ENCODE results near the gene PIP4K2C. TPM values are rescaled to one million over a fixed set of nuclear protein-coding genes. Genes with fewer than 3 reads are reported as not detected.

PIP4K2C gene
- total RNA-seq, 2 experiments from 2014 or later = 21.6 to 21.9 TPM

DNA sequence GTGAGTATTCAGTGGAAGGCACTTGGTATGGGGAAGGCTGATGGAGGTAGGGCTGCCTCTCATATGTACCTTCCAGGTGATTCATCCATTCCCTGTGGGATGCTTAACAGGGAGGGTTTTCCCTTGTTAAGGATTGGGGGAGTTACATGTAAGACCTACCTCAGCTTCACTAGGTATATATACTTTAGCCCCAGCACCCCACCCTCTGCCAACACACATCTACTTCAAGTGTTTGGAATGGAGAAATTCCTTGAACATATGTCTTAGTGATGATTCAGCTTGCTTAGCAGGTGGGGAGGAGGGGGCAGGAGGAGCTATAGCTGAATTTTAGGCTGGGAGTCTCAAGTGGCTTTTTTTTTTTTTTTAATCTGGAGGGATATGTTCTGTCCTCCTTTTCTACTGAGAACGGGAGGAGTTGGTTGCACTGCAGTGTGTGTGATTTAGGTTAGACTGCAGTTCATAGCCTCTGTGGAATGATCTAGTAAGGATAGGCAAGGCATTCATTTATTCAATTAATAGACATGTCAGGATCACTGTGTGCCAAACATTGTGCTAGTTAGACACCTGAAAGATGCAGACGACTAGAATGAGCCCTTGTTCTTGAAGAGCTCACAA lies 1.7 kb downstream of the PIP4K2C start:
- peaks cover 26% of the 10 kb centered on the region for H3K4me1 Mint-ChIP-seq
- H3K9me3 Mint-ChIP-seq = no peaks in the 10 kb centered on the region
- no peaks in the 10 kb centered on the region for H3K27me3 Mint-ChIP-seq
- POLR2A ChIA-PET = interaction anchor here (0.6 to 3.7 kb wide), 4 partner anchors 12 to 19 kb away, joined by 3 to 17 read pairs (median 6); partner anchors contain the start of gene DTX3
- CTCF ChIA-PET = interaction anchor here (0.8 to 4.6 kb wide), 5 partner anchors 9 to 45 kb away, joined by 3 to 54 read pairs (median 3); no protein-coding TSS in a partner anchor
- DNase-seq = no peak
- peaks cover 25% of the 10 kb centered on the region for H3K36me3 Mint-ChIP-seq (ENCODE audit: low read depth)
- H3K4me3 Mint-ChIP-seq = peak overlapping the region; percentile 82
- H3K27ac Mint-ChIP-seq = no peak overlapping the region

DNA sequence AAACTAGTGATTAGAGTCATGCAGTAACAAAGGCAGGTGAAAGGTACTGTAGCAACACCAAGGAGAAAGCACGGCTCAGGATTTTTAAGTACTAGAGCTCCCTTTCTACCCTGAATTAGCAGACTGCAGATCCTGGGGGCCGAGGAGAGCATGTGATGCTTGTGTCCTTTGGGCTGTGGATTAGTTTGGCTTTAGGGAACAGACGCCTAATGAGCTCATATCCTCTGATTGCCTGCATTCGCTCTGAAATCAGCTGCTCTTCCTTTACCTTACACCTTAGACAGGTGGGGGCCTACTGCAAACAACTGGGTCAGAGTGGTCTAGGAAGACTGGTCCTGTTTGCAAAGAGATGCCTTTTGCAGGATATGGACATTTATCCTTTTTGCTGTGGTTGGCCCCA lies 2.2 kb downstream of the PIP4K2C start:
- Mint-ChIP-seq H3K9me3 (no peaks in the 10 kb centered on the region), H3K4me3 (no peak overlapping the region), H3K27ac (no peak overlapping the region), H3K27me3 (no peaks in the 10 kb centered on the region), H3K36me3 (ENCODE audit: low read depth) (peaks cover 27% of the 10 kb centered on the region), H3K4me1 (peaks cover 26% of the 10 kb centered on the region)
- no peak for DNase-seq
- ChIA-PET POLR2A (interaction anchor here (1.0 to 3.7 kb wide), 3 partner anchors 12 to 18 kb away, joined by 5 to 17 read pairs (median 7); partner anchors contain the start of gene DTX3), CTCF (interaction anchor here (0.8 to 4.6 kb wide), 5 partner anchors 10 to 44 kb away, joined by 3 to 54 read pairs (median 3); no protein-coding TSS in a partner anchor)

DNA sequence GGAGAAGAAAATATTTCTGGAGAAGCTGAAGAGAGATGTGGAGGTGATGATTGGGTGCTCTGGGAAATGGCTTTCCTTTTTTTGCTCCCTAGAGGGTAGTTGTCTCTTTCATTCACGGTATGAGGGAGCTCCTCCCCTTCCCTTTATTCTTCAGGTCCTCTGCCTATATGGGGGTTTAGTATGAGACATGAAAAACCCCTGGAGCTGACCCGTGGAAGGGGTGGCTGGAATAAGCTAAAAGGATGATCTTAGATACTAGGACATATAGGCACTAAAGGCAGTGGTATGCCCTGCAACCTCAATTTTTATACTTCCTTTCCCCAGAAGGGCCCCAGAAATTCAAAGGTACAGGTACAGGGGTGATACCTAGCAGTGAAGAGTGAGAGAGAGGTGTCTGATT lies 9.4 kb downstream of the PIP4K2C start:
- H3K4me1 Mint-ChIP-seq = peaks cover 14% of the 10 kb centered on the region
- ChIA-PET POLR2A (interaction anchor here (0.6 to 1.3 kb wide), 2 partner anchors 11 to 129 kb away, joined by 3 to 4 read pairs; partner anchors contain the start of gene ARHGEF25), CTCF (interaction anchor here (0.7 to 3.6 kb wide), 4 partner anchors 17 to 1301 kb away, joined by 3 to 23 read pairs (median 4); no protein-coding TSS in a partner anchor)
- peaks cover 62% of the 10 kb centered on the region for H3K36me3 Mint-ChIP-seq (ENCODE audit: low read depth)
- no peak for DNase-seq
- H3K4me3 Mint-ChIP-seq = no peak overlapping the region
- no peaks in the 10 kb centered on the region for H3K27me3 Mint-ChIP-seq
- H3K27ac Mint-ChIP-seq = no peak overlapping the region
- no peaks in the 10 kb centered on the region for H3K9me3 Mint-ChIP-seq

DNA sequence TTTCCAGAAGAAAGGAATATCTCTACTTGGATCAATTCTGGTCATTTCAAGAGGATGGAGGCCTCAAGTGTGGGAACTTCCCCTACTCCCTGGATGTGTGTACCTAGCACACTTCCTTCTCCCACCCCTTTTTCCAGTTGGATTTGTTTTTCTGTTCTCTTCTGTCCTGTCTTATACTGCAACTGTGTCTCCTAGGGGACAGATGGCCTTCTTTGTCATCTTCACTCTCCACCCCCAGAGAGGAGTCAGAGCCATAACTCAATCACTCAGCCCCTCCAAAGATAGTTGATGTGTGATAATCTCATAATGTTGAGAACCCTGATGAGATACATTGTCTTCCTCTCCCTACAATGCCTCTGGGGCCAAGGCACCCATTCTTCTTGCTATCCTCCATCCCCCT lies 11.6 kb downstream of the PIP4K2C start:
- H3K36me3 Mint-ChIP-seq (ENCODE audit: low read depth) = peaks cover 46% of the 10 kb centered on the region
- ChIA-PET CTCF (no interaction called here), POLR2A (no interaction called here)
- H3K9me3 Mint-ChIP-seq = no peaks in the 10 kb centered on the region
- no peak overlapping the region for H3K4me3 Mint-ChIP-seq
- no peak for DNase-seq
- peaks cover 18% of the 10 kb centered on the region for H3K4me1 Mint-ChIP-seq
- no peak overlapping the region for H3K27ac Mint-ChIP-seq
- no peaks in the 10 kb centered on the region for H3K27me3 Mint-ChIP-seq

DNA sequence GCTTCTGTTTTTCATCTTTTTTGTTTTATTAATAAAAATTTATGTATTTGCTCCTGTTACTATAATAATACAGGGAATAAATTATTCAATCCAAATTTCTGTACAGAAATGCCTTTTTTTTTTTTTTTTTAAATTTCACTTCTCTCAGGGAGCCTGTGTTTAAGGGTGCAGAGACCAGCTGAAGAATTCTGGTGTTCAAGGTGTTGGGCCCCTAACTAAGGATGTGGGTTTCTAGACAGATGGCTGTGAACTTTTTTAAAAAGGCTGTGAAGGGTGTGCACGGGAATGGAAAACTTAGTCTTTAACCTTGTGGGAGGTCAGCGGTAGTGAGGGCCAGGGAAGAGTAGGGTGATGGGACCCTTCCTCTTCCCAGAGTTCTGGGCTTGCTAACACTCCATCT lies 12.3 kb downstream of the PIP4K2C start:
- Mint-ChIP-seq H3K27ac (no peak overlapping the region), H3K36me3 (ENCODE audit: low read depth) (peaks cover 43% of the 10 kb centered on the region), H3K4me1 (peaks cover 18% of the 10 kb centered on the region), H3K4me3 (peak overlapping the region; percentile 5), H3K9me3 (no peaks in the 10 kb centered on the region), H3K27me3 (no peaks in the 10 kb centered on the region)
- POLR2A ChIA-PET = no interaction called here
- CTCF ChIA-PET = no interaction called here
- no peak for DNase-seq

DNA sequence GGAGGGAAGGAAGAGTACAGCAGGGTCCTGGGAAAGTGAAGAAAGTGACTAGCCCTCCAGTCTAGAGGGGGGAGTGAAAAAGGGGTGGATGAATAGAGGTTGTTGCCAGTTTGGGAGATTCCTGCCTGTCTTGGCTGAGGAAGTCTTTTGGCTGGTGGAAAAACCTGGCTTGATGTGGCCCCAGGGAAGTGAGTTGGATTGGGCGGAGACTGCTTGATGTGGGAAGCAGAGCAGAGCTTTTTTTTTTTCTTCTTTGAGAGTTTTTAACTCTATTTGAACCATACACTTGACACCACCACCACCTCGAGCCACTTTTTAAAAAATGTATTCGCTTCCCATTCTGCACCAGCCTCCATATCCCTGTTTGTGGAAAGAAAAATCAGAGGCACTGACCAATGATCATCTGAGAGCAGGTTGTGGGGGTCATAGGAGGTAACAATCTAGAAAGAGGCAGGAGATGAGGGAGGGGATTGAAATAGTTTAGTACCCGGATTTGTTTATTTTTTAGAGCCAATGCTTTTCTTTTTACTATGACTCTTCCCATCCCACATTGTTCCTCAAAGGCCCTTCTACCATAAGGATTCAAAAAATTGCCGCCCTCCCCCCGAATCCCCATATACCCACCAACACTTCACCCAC lies 12.9 kb downstream of the PIP4K2C start:
- CTCF ChIA-PET = no interaction called here
- POLR2A ChIA-PET = interaction anchor here (2.2 kb wide), 1 partner anchor 12 kb away, joined by 17 read pairs; the partner anchor contains the start of gene PIP4K2C

DNA sequence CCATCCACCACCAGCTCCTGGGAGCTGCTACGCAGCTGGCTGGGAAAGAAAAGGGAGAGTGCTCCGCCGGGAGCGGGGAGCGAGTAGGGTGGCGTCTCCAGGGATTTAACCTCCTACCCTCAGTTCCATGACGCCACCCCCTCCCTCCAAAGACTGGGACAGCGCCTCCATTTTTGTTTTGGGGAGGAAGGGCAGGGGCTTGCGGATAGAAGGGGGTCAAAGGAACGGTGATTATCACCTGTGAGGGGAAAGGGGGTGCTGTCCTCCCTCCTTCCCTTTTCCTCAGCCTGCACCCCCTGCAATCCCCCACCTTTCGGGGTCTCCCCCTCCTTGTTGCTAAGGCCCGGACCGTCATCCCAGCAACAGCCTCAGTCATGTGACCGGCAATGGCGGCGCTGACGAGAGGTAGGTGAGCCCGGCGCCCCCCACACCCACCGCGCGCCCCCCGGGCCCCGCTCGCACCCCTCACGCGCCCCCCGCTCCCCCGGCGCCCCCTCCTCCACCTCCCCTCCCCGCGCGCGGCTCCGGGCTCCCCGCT lies 13.5 kb downstream of the PIP4K2C start, which contains the start of gene DTX3:
Gene DTX3 (plus strand): TSS at position 371 of the 538 bp plus-strand sequence. CDS start 1,694 bp downstream, outside the sequence.
- peak; percentile 54 for DNase-seq
- Mint-ChIP-seq H3K4me1 (peaks cover 18% of the 10 kb centered on the region), H3K27me3 (no peaks in the 10 kb centered on the region), H3K36me3 (ENCODE audit: low read depth) (peaks cover 34% of the 10 kb centered on the region), H3K27ac (peak within 1 kb of the TSS; percentile 70), H3K9me3 (no peaks in the 10 kb centered on the region), H3K4me3 (peak within 1 kb of the TSS; percentile 77)
- ChIA-PET POLR2A (interaction anchor here (2.2 kb wide), 1 partner anchor 12 kb away, joined by 17 read pairs; the partner anchor contains the start of gene PIP4K2C), CTCF (interaction anchor here (1.6 to 1.8 kb wide), 2 partner anchors 21 to 23 kb away, joined by 5 to 6 read pairs; no protein-coding TSS in a partner anchor)

More for the DNA sequence above, 12.9 kb downstream of the PIP4K2C start:
- Mint-ChIP-seq H3K27ac (no peak overlapping the region), H3K27me3 (no peaks in the 10 kb centered on the region), H3K9me3 (no peaks in the 10 kb centered on the region), H3K36me3 (ENCODE audit: low read depth) (peaks cover 40% of the 10 kb centered on the region), H3K4me3 (peak overlapping the region; percentile 77), H3K4me1 (peaks cover 18% of the 10 kb centered on the region)
- DNase-seq = no peak

DNA sequence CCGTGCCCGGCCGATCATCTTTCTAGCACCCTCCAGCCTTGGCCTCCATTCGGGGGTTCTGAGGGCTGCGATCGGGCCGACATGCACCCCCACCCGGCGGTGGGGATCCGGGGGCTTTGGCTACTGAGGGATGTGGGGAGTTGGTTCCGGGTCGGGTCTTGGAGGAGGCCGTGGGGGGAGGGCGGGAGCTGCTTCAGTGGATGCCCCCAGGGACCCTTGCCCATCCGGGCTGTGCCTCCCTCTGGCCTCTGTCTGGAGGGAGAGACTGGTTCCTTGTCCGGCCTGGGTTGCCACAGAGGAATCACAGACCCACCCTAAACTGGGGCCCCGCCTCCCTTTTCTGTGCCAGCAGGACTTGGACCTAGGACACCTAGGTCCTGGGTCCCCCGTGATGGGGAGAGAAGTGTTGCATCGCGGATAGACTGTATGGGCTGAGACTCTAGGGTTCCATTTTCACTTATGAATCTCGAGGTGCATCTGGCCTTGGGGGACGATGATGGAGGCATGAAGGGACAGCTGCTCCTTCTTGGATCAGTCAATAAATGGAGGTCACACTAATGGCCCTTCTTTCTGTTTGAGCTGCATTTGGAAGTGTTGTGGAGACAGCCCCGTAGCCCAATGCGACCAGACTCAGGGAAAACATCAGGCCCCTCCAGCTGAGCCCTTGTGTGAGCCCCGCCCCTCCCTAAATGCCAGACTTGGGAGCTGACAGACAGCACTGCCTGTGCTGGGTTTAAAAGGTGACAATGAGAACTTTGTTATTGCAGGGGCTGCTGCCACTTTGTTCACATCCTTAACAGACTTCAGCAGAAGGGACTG lies 14.2 kb downstream of the PIP4K2C start:
- no peaks in the 10 kb centered on the region for H3K9me3 Mint-ChIP-seq
- peak overlapping the region; percentile 77 for H3K4me3 Mint-ChIP-seq
- ChIA-PET POLR2A (interaction anchor here (0.8 to 2.2 kb wide), 3 partner anchors 9 to 14 kb away, joined by 3 to 17 read pairs (median 3); partner anchors contain the start of gene PIP4K2C), CTCF (interaction anchor here (0.6 to 1.8 kb wide), 5 partner anchors 12 to 59 kb away, joined by 3 to 6 read pairs (median 4); partner anchors contain the start of gene PIP4K2C)
- H3K4me1 Mint-ChIP-seq = peaks cover 18% of the 10 kb centered on the region
- H3K27me3 Mint-ChIP-seq = peaks cover under 1% of the 10 kb centered on the region
- peak overlapping the region; percentile 44 for H3K27ac Mint-ChIP-seq
- DNase-seq = no peak
- H3K36me3 Mint-ChIP-seq (ENCODE audit: low read depth) = peaks cover 27% of the 10 kb centered on the region

DNA sequence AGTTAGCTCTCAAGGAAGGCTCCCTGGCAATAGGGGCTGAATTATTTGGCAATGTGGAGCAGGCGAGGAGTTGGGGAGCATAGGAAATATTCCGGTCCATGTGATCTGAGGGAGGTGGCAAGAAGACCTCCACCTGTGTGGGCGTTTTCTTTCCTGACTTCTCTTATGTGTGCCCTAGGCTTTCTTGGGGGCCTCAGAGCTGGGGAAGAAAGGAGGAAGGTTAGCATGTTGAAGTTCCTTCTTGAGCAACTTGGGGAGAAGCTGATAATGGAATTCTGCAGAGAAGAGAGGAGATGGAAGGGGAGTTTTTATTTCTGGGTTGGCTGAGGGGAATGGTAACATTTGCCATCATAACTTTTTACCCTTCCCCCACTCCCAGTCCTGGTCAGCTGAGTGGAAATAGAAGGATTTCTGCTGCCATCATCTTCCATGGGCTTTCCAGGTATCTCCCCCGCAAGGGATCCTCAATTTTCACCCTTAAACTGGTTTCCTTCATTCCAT lies 14.9 kb downstream of the PIP4K2C start:
- H3K27me3 Mint-ChIP-seq = peaks cover 6% of the 10 kb centered on the region
- peak overlapping the region; percentile 77 for H3K4me3 Mint-ChIP-seq
- no peaks in the 10 kb centered on the region for H3K9me3 Mint-ChIP-seq
- no peak for DNase-seq
- H3K4me1 Mint-ChIP-seq = peaks cover 22% of the 10 kb centered on the region
- peaks cover 22% of the 10 kb centered on the region for H3K36me3 Mint-ChIP-seq (ENCODE audit: low read depth)
- no peak overlapping the region for H3K27ac Mint-ChIP-seq
- POLR2A ChIA-PET = interaction anchor here (0.8 to 2.2 kb wide), 3 partner anchors 8 to 14 kb away, joined by 3 to 17 read pairs (median 3); partner anchors contain the start of gene PIP4K2C
- CTCF ChIA-PET = interaction anchor here (1.1 to 1.8 kb wide), 4 partner anchors 15 to 60 kb away, joined by 3 to 6 read pairs (median 4); partner anchors contain the start of gene PIP4K2C

DNA sequence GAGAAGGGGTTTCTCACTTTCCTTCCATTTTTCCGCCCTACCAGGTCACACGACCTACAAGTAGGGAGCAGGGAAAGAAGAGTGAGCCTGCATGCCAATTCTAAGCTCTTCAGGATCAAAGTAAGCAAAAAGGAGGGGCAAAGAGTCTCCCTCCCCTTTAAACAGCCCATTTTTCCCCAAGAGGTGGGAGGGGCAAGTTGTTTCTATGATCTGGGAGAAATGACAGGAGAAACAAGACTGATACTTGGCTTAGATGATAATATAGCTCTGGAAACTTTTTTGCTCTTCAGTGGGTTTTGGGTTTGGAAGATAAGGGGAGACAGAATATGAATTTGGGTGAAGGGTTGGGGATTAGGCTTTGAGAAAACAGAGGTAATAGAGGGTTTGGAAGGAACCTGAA lies 15.4 kb downstream of the PIP4K2C start:
- no peak overlapping the region for H3K27ac Mint-ChIP-seq
- no peak for DNase-seq
- CTCF ChIA-PET = interaction anchor here (1.1 to 2.4 kb wide), 5 partner anchors 16 to 60 kb away, joined by 3 to 9 read pairs (median 5); partner anchors contain the start of genes B4GALNT1 and PIP4K2C
- H3K4me1 Mint-ChIP-seq = peaks cover 22% of the 10 kb centered on the region
- H3K36me3 Mint-ChIP-seq (ENCODE audit: low read depth) = peaks cover 17% of the 10 kb centered on the region
- H3K27me3 Mint-ChIP-seq = peaks cover 7% of the 10 kb centered on the region
- no peaks in the 10 kb centered on the region for H3K9me3 Mint-ChIP-seq
- no peak overlapping the region for H3K4me3 Mint-ChIP-seq
- POLR2A ChIA-PET = interaction anchor here (1.1 to 1.2 kb wide), 2 partner anchors 9 to 13 kb away, joined by 3 to 5 read pairs; no protein-coding TSS in a partner anchor

DNA sequence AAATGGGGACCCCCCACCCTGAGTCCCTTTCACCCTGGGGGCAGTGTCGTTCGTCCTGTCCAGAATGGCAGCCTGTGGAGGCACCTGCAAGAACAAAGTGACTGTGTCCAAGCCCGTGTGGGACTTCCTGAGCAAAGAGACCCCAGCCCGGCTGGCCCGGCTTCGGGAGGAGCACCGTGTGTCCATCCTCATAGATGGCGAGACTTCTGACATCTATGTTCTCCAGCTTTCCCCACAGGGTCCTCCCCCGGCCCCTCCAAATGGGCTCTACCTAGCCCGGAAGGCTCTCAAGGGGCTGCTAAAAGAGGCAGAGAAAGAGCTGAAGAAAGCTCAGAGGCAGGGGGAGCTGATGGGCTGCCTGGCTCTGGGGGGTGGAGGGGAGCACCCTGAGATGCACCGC lies 15.8 kb downstream of the PIP4K2C start:
- Mint-ChIP-seq H3K27ac (no peak overlapping the region), H3K4me1 (peaks cover 23% of the 10 kb centered on the region), H3K27me3 (peaks cover 7% of the 10 kb centered on the region), H3K4me3 (no peak overlapping the region), H3K36me3 (ENCODE audit: low read depth) (peaks cover 13% of the 10 kb centered on the region), H3K9me3 (no peaks in the 10 kb centered on the region)
- no peak for DNase-seq
- POLR2A ChIA-PET = interaction anchor here (1.1 to 1.2 kb wide), 3 partner anchors 8 to 15 kb away, joined by 3 to 5 read pairs (median 3); no protein-coding TSS in a partner anchor
- CTCF ChIA-PET = interaction anchor here (1.5 to 2.4 kb wide), 3 partner anchors 16 to 27 kb away, joined by 4 to 10 read pairs (median 9); partner anchors contain the start of genes B4GALNT1 and PIP4K2C

Data from activated CD4-positive, alpha-beta memory T cell treated with anti-CD3 and anti-CD28 coated beads, Interleukin-2, amount 10 ng/mL, durations not matched to agents 7 days and 5 days (primary cell).